SK-N-SH (cell line): ENCODE data around the gene CERS6.

Source experiments
- ELF1 ChIP-seq: IDR thresholded peaks from 2 replicates; pipeline ENCODE4 v1.4.0; 2012
- EP300 ChIP-seq, 2 experiments: IDR thresholded peaks; 2 replicates each; pipeline versions ENCODE4 v1.4.0 to v1.6.1; 2012; ENCODE audit warnings: borderline replicate concordance in 1 of 2, low read depth in 1 of 2, low read length in 1 of 2
- EZH2phosphoT487 ChIP-seq: fragments of 200-600 bp; sonication (generic); IDR thresholded peaks from 2 replicates; pipeline ENCODE4 v1.6.1; 2017; ENCODE audit warnings: low read depth, mixed run types, mild to moderate bottlenecking, antibody characterized with exemption, moderate library complexity, borderline replicate concordance
- FOSL2 ChIP-seq: IDR thresholded peaks from 2 replicates; pipeline ENCODE4 v1.4.0; 2012; ENCODE audit warnings: low read depth, mild to moderate bottlenecking, moderate library complexity, borderline replicate concordance
- GABPA ChIP-seq: IDR thresholded peaks from 2 replicates; pipeline ENCODE4 v1.4.0; 2012; ENCODE audit warnings: low read depth, mild to moderate bottlenecking
- JUND ChIP-seq: IDR thresholded peaks from 2 replicates; pipeline ENCODE4 v1.4.0; 2012
- MEF2A ChIP-seq: IDR thresholded peaks from 2 replicates; pipeline ENCODE4 v1.4.0; 2012; ENCODE audit warnings: low read depth, borderline replicate concordance
- POLR2AphosphoS5 ChIP-seq: IDR thresholded peaks from 2 replicates; pipeline ENCODE4 v1.6.1; 2012; ENCODE audit warnings: low read depth, low read length
- RAD21 ChIP-seq: IDR thresholded peaks from 2 replicates; pipeline ENCODE4 v1.6.1; 2012; ENCODE audit warnings: mild to moderate bottlenecking, low read length
- TEAD4 ChIP-seq: IDR thresholded peaks from 2 replicates; pipeline ENCODE4 v1.4.0; 2012; ENCODE audit warnings: mild to moderate bottlenecking, borderline replicate concordance; ENCODE audit not compliant: insufficient read depth
- TF ChIP-seq, protein P1 (sequence below): fragments of 200-600 bp; sonication (generic); IDR thresholded peaks from 2 replicates; pipeline ENCODE4 v1.6.1; 2017; ENCODE audit warnings: antibody characterized with exemption, mild to moderate bottlenecking, moderate library complexity
- TF ChIP-seq, protein P2 (sequence below): IDR thresholded peaks from 2 replicates; pipeline ENCODE4 v1.4.0; 2012; ENCODE audit warnings: low read depth, borderline replicate concordance
- TF ChIP-seq, protein P3 (sequence below): IDR thresholded peaks from 2 replicates; pipeline ENCODE4 v1.6.1; 2012; ENCODE audit warnings: mild to moderate bottlenecking, low read depth, low read length, moderate library complexity

DNA sequence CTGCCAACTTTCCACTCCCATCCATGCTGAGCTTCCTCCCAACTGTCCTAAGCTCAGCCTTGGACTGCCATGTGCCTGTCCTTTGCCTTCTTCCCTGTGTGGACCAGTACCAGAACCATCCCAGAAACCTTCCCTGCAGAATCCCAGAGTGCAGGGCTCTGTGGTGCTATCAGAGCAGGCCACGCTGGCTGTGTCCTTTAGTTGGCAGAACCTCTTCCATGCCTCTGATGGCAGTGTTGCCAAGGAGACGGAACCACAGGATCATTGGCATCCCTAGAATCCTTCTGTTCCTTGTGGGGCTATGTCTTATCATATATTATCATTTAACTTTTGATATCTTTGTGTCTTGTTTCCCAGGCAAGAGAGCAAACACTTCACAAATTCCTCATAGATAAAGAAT is 273.4 kb downstream of the CERS6 start:
- TF ChIP-seq EP300 (IDR thresholded peaks at IDR 0.05; ENCODE audit: borderline replicate concordance in 1 of 2, low read depth in 1 of 2, low read length in 1 of 2), result no peak
- TF ChIP-seq, protein P1, sequence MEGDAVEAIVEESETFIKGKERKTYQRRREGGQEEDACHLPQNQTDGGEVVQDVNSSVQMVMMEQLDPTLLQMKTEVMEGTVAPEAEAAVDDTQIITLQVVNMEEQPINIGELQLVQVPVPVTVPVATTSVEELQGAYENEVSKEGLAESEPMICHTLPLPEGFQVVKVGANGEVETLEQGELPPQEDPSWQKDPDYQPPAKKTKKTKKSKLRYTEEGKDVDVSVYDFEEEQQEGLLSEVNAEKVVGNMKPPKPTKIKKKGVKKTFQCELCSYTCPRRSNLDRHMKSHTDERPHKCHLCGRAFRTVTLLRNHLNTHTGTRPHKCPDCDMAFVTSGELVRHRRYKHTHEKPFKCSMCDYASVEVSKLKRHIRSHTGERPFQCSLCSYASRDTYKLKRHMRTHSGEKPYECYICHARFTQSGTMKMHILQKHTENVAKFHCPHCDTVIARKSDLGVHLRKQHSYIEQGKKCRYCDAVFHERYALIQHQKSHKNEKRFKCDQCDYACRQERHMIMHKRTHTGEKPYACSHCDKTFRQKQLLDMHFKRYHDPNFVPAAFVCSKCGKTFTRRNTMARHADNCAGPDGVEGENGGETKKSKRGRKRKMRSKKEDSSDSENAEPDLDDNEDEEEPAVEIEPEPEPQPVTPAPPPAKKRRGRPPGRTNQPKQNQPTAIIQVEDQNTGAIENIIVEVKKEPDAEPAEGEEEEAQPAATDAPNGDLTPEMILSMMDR, result no peak
- TF ChIP-seq, protein P2, sequence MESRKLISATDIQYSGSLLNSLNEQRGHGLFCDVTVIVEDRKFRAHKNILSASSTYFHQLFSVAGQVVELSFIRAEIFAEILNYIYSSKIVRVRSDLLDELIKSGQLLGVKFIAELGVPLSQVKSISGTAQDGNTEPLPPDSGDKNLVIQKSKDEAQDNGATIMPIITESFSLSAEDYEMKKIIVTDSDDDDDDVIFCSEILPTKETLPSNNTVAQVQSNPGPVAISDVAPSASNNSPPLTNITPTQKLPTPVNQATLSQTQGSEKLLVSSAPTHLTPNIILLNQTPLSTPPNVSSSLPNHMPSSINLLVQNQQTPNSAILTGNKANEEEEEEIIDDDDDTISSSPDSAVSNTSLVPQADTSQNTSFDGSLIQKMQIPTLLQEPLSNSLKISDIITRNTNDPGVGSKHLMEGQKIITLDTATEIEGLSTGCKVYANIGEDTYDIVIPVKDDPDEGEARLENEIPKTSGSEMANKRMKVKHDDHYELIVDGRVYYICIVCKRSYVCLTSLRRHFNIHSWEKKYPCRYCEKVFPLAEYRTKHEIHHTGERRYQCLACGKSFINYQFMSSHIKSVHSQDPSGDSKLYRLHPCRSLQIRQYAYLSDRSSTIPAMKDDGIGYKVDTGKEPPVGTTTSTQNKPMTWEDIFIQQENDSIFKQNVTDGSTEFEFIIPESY, result no peak
- TF ChIP-seq EZH2phosphoT487, result no peak
- TF ChIP-seq, protein P3, sequence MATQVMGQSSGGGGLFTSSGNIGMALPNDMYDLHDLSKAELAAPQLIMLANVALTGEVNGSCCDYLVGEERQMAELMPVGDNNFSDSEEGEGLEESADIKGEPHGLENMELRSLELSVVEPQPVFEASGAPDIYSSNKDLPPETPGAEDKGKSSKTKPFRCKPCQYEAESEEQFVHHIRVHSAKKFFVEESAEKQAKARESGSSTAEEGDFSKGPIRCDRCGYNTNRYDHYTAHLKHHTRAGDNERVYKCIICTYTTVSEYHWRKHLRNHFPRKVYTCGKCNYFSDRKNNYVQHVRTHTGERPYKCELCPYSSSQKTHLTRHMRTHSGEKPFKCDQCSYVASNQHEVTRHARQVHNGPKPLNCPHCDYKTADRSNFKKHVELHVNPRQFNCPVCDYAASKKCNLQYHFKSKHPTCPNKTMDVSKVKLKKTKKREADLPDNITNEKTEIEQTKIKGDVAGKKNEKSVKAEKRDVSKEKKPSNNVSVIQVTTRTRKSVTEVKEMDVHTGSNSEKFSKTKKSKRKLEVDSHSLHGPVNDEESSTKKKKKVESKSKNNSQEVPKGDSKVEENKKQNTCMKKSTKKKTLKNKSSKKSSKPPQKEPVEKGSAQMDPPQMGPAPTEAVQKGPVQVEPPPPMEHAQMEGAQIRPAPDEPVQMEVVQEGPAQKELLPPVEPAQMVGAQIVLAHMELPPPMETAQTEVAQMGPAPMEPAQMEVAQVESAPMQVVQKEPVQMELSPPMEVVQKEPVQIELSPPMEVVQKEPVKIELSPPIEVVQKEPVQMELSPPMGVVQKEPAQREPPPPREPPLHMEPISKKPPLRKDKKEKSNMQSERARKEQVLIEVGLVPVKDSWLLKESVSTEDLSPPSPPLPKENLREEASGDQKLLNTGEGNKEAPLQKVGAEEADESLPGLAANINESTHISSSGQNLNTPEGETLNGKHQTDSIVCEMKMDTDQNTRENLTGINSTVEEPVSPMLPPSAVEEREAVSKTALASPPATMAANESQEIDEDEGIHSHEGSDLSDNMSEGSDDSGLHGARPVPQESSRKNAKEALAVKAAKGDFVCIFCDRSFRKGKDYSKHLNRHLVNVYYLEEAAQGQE, result no peak
- no peak for TF ChIP-seq MEF2A
- no peak for TF ChIP-seq JUND
- no peak for TF ChIP-seq POLR2AphosphoS5
- TF ChIP-seq GABPA, result no peak
- no peak for TF ChIP-seq RAD21
- TF ChIP-seq FOSL2, result no peak
- TF ChIP-seq TEAD4, result no peak
- no peak for TF ChIP-seq ELF1
